ENCODE data around the gene SMC1A. TPM values are rescaled to one million over a fixed set of nuclear protein-coding genes. Genes with fewer than 3 reads are reported as not detected.

The SMC1A gene
- total and polyA plus RNA-seq, 2 of the 8 experiments (the other 6 are each of a cell fraction or from before 2014, with no cell fraction given) = 22.2 to 98.1 TPM

GRCh38 chrX:53374222-53374820 is 48.1 kb downstream of the SMC1A start:
- Histone ChIP-seq H4K20me1 (replicated peaks in 1 of 2; ENCODE audit: control insufficient read depth in 1 of 2, insufficient read depth in 2 of 2, low read length in 2 of 2) (no peaks in the 10 kb centered on the region), H3K4me2 (ENCODE audit: insufficient read depth in 1 of 2, low read depth in 2 of 2, low read length in 2 of 2) (no peak overlapping the region), H3K4me1 (replicated peaks in 1 of 4; ENCODE audit: control insufficient read depth in 3 of 4, insufficient read depth in 4 of 4, low read length in 3 of 4) (no peaks in the 10 kb centered on the region), H4K8ac (ENCODE audit: extremely low read depth, insufficient read depth, low read length) (no peak overlapping the region), H2AFZ (ENCODE audit: low read length) (no peak overlapping the region), H3K9ac (replicated peaks in 1 of 4; ENCODE audit: extremely low read depth in 1 of 4, low read depth in 3 of 4, low read length in 3 of 4) (no peak overlapping the region), H2BK15ac (ENCODE audit: low read length) (no peak overlapping the region), H3K56ac (replicated peaks; ENCODE audit: insufficient read length, low read depth, low read length) (no peak overlapping the region), H3K4ac (replicated peaks; ENCODE audit: insufficient read length, low read depth, low read length) (no peak overlapping the region), H3K36me3 (ENCODE audit: control insufficient read depth in 2 of 4, insufficient read depth in 4 of 4, low read length in 3 of 4) (peaks cover 0 to 8% (median 5%) of the 10 kb centered on the region in 4 experiments; a peak in 5 of 8 replicates), H3K27ac (ENCODE audit: low read depth, low read length) (no peak overlapping the region), H2AK5ac (ENCODE audit: low read depth, low read length) (no peak overlapping the region), H3K79me1 (ENCODE audit: low read depth, low read length) (no peaks in the 10 kb centered on the region), H3K79me2 (ENCODE audit: control insufficient read depth in 1 of 2, insufficient read depth in 2 of 2, low read length in 2 of 2) (no peaks in the 10 kb centered on the region), H4K5ac (ENCODE audit: insufficient read length, low read depth, low read length) (no peak overlapping the region), H3K23me2 (ENCODE audit: low read depth, low read length) (no peaks in the 10 kb centered on the region), H4K91ac (replicated peaks; ENCODE audit: insufficient read length, low read length) (no peak overlapping the region), H3K9me3 (ENCODE audit: insufficient read depth in 2 of 2, low read depth in 1 of 2, low read length in 1 of 2) (no peaks in the 10 kb centered on the region), H2BK20ac (ENCODE audit: low read length) (no peak overlapping the region), H3K14ac (ENCODE audit: insufficient read length) (no peak overlapping the region), H2BK12ac (ENCODE audit: low read depth, low read length) (no peak overlapping the region), H3K18ac (ENCODE audit: extremely low read depth, low read length) (no peak overlapping the region), H3K27me3 (replicated peaks in 1 of 4; ENCODE audit: control insufficient read depth in 3 of 4, extremely low read depth in 1 of 4, insufficient read depth in 3 of 4, low read length in 3 of 4) (no peaks in the 10 kb centered on the region), H3K23ac (ENCODE audit: insufficient read length) (no peak overlapping the region), H2BK5ac (ENCODE audit: low read depth, low read length) (no peak overlapping the region), H2BK120ac (replicated peaks; ENCODE audit: low read depth, low read length) (no peak overlapping the region), H3K4me3 (ENCODE audit: extremely low read depth in 1 of 4, insufficient read depth in 2 of 4, low read depth in 3 of 4, low read length in 4 of 4) (no peak overlapping the region)
- DNase-seq (ENCODE audit: low read depth in 1 of 2, low spot score in 2 of 2) = no peak
- FAIRE-seq = peak; percentile 45
- WGBS, 2 experiments (ENCODE audit: extremely low coverage in 1 of 2, insufficient coverage in 1 of 2, insufficient read length in 1 of 2, insufficient replicate concordance in 2 of 2, low coverage in 1 of 2, low lambda C conversion rate in 2 of 2, missing lambda C conversion rate in 1 of 2) = 93% methylated on average over 7 of the region's 7 CpGs; no CpG with 5 or more reads in 1 of the 2 experiments
- TF ChIP-seq SP1 (IDR thresholded peaks at IDR 0.05; ENCODE audit: low read depth, low read length) = no peak
- TF ChIP-seq CBX5 (IDR thresholded peaks at IDR 0.05; ENCODE audit: low read depth, low read length) = no peak
- no peak for TF ChIP-seq CHD2 (IDR thresholded peaks at IDR 0.05; ENCODE audit: low read length)
- no peak for TF ChIP-seq RAD21 (IDR thresholded peaks at IDR 0.05 in 1 of 2, conservative IDR thresholded peaks at IDR 0.05 in 1 of 2; ENCODE audit: low read depth in 2 of 2, low read length in 2 of 2)
- TF ChIP-seq HDAC2 (IDR thresholded peaks at IDR 0.05; ENCODE audit: borderline replicate concordance in 1 of 2, low read depth in 2 of 2, low read length in 2 of 2) = no peak
- no peak for TF ChIP-seq SP2 (IDR thresholded peaks at IDR 0.05; ENCODE audit: low read length)
- no peak for TF ChIP-seq ASH2L (IDR thresholded peaks at IDR 0.05; ENCODE audit: low read length)
- no peak for TF ChIP-seq SIRT6 (IDR thresholded peaks at IDR 0.05; ENCODE audit: low read length)
- POLR2A ChIA-PET (ENCODE audit: partially characterized antibody) = interaction anchor here (0.9 to 1.4 kb wide), 3 partner anchors 13 to 48 kb away, joined by 3 to 4 read pairs (median 4); partner anchors contain the start of genes RIBC1 and SMC1A
- CTCF ChIA-PET (ENCODE audit: partially characterized antibody) = interaction anchor here (0.7 to 1.4 kb wide), 11 partner anchors 10 to 184 kb away, joined by 3 to 6 read pairs (median 4); no protein-coding TSS in a partner anchor
